B cell (primary cell): Measurements from ENCODE around the gene PDZRN3. TPM values are rescaled to one million over a fixed set of nuclear protein-coding genes. Genes with fewer than 3 reads are reported as not detected.

ENCODE experiments used
- ATAC-seq: fragments of 200-7000 bp; cut with Tn5 transposase; one replicate; pipeline ENCODE4 v1.10.0; 2021; ENCODE audit warnings: low read depth, mild to moderate bottlenecking, moderate number of reproducible peaks, moderate library complexity
- CTCF ChIA-PET: fragments of 350-600 bp; sonication (Branson Sonifier 250); formaldehyde crosslinking; loops from one replicate; lab custom pipeline; 2021; ENCODE audit warnings: antibody characterized with exemption, inconsistent platforms; lab: Charles Lee
- POLR2A ChIA-PET: fragments of 350-600 bp; sonication (Branson Sonifier 250); formaldehyde crosslinking; loops from one replicate; lab custom pipeline; 2021; ENCODE audit warnings: antibody characterized with exemption; lab: Charles Lee
- DNase-seq: peaks from one replicate; pipeline ENCODE4 v3.0.0; 2013
- H2AFZ ChIP-seq: 2 replicates; pipeline ENCODE4 v1.6.1; 2012; ENCODE audit warnings: mild to moderate bottlenecking, low read depth, low read length; ENCODE audit not compliant: insufficient read depth, poor library complexity, severe bottlenecking
- H3K27ac ChIP-seq, 2 donors: 1 replicate in 1 of 2; 2 replicates in 1 of 2; pipeline ENCODE4 v1.5.1; 2012 to 2013; ENCODE audit warnings: low read length in 2 of 2, mild to moderate bottlenecking in 2 of 2, moderate library complexity in 1 of 2
- H3K27me3 ChIP-seq, 4 experiments: fragments of 200-600 bp in 1 of 4; sonication (generic) in 1 of 4; replicated peaks in 1 of 4; 1 replicate in 2 of 4; 2 replicates in 2 of 4; pipeline versions ENCODE4 v1.6.1 to v1.7.0; 2013 to 2016; ENCODE audit warnings: low read length in 3 of 4, mild to moderate bottlenecking in 2 of 4, mixed read lengths in 1 of 4, moderate library complexity in 1 of 4; ENCODE audit not compliant: insufficient read depth in 4 of 4, control insufficient read depth in 3 of 4; ENCODE audit errors: control extremely low read depth in 1 of 4
- H3K36me3 ChIP-seq, 2 experiments: replicated peaks in 1 of 2; 1 replicate in 1 of 2; 2 replicates in 1 of 2; pipeline versions ENCODE4 v1.6.1 to v1.7.1; 2013; ENCODE audit warnings: low read length in 1 of 2; ENCODE audit not compliant: insufficient read depth in 2 of 2, control insufficient read depth in 1 of 2; ENCODE audit errors: control extremely low read depth in 1 of 2, extremely low read depth in 1 of 2
- H3K4me1 ChIP-seq, 2 donors: fragments of 200-600 bp in 1 of 2; sonication (generic) in 1 of 2; 1 replicate in 1 of 2; 2 replicates in 1 of 2; pipeline versions ENCODE4 v1.5.1 to v1.6.1; 2013 to 2017; ENCODE audit warnings: low read length in 2 of 2; ENCODE audit not compliant: control insufficient read depth in 2 of 2, insufficient read depth in 2 of 2
- H3K4me2 ChIP-seq: replicated peaks from 2 replicates; pipeline ENCODE3; 2012; ENCODE audit warnings: mild to moderate bottlenecking, low read depth, low read length; ENCODE audit not compliant: poor library complexity, severe bottlenecking
- H3K4me3 ChIP-seq, 5 experiments: fragments of 200-600 bp in 1 of 5; sonication (generic) in 1 of 5; 1 replicate in 3 of 5; 2 replicates in 2 of 5; pipeline versions ENCODE4 v1.5.1 to v1.7.0; 2011 to 2016; ENCODE audit warnings: low read length in 4 of 5, mild to moderate bottlenecking in 4 of 5, low read depth in 2 of 5, control low read depth in 1 of 5, moderate library complexity in 1 of 5; ENCODE audit not compliant: insufficient read depth in 1 of 5; ENCODE audit errors: control extremely low read depth in 1 of 5, extremely low read depth in 1 of 5
- H3K79me2 ChIP-seq: fragments of 200-600 bp; sonication (generic); one replicate; pipeline ENCODE4 v1.6.0; 2016; ENCODE audit warnings: low read length; ENCODE audit not compliant: control insufficient read depth, insufficient read depth
- H3K9ac ChIP-seq: fragments of 200-600 bp; sonication (generic); 2 replicates; pipeline ENCODE4 v1.6.1; 2017; ENCODE audit warnings: mild to moderate bottlenecking, low read length, moderate library complexity
- H3K9me3 ChIP-seq, 3 donors: one replicate each; pipeline versions ENCODE4 v1.6.1 to v1.7.1; 2013; ENCODE audit warnings: low read length in 2 of 3; ENCODE audit not compliant: control insufficient read depth in 2 of 3, insufficient read depth in 1 of 3; ENCODE audit errors: control extremely low read depth in 1 of 3
- H4K20me1 ChIP-seq: 2 replicates; pipeline ENCODE4 v1.6.0; 2012; ENCODE audit warnings: mild to moderate bottlenecking, low read length; ENCODE audit not compliant: insufficient read depth, control insufficient read depth, poor library complexity, severe bottlenecking
- H3K27ac Mint-ChIP-seq: one replicate; pipeline ENCODE4 v1.8.0; 2021; ENCODE audit warnings: mixed read lengths
- H3K27me3 Mint-ChIP-seq: one replicate; pipeline ENCODE4 v1.8.0; 2021; ENCODE audit warnings: mixed read lengths
- H3K4me1 Mint-ChIP-seq: one replicate; pipeline ENCODE4 v1.8.0; 2021; ENCODE audit warnings: mixed read lengths
- H3K4me3 Mint-ChIP-seq: one replicate; pipeline ENCODE4 v1.8.0; 2021; ENCODE audit warnings: mixed read lengths
- H3K9me3 Mint-ChIP-seq: one replicate; pipeline ENCODE4 v1.8.0; 2022; ENCODE audit warnings: mixed read lengths; ENCODE audit not compliant: insufficient read depth
- CTCF ChIP-seq: fragments of 200-600 bp; IDR thresholded peaks from one replicate; pipeline ENCODE4 v1.8.0; 2022; ENCODE audit warnings: antibody characterized with exemption, mild to moderate bottlenecking
- EZH2 ChIP-seq: IDR thresholded peaks from 2 replicates; pipeline ENCODE4 v1.6.1; 2012; ENCODE audit warnings: borderline replicate concordance, low read depth, mild to moderate bottlenecking, moderate library complexity, low read length; ENCODE audit not compliant: insufficient read depth, poor library complexity, severe bottlenecking
- WGBS: methylation state at CpG from one replicate; pipeline ENCODE4 v1.1.5; 2013; ENCODE audit warnings: missing lambda C conversion rate; ENCODE audit not compliant: insufficient coverage; 5-methylcytosine and 5-hydroxymethylcytosine counted together
- intact Hi-C: fragments of 100-400 bp; cut with micrococcal nuclease; formaldehyde crosslinking; loops from one replicate; pipeline ENCODE4 v1.10.0; 2022
- polyA plus RNA-seq: library from polyadenylated mRNA; depleted of rRNA; stranded (reverse); fragments of >200 nt; gene quantifications from 2 replicates; pipeline ENCODE4 v1.2.3, GENCODE V29; 2012
- total RNA-seq, 2 donors: library from RNA; stranded (reverse); fragments of 120-200 nt in 1 of 2; gene quantifications; 1 replicate in 1 of 2; 2 replicates in 1 of 2; pipeline versions ENCODE4 v1.2.3 to v1.2.4, GENCODE V29; 2013 to 2022

PDZRN3 gene
- total and polyA plus RNA-seq, 2 donors (not counting 1 experiment from before 2014, with no cell fraction given): not detected

- POLR2A ChIA-PET: no interaction called here
- H3K4me3 ChIP-seq: no peak overlapping the region
- Mint-ChIP-seq H3K9me3 (no peaks in the 10 kb centered on the region), H3K27me3 (no peaks in the 10 kb centered on the region), H3K4me1 (peaks cover 16% of the 10 kb centered on the region), H3K27ac (no peak overlapping the region), H3K4me3 (no peak overlapping the region)
- no peak overlapping the region for H3K9ac ChIP-seq
- H3K27ac ChIP-seq: no peak overlapping the region
- CTCF ChIA-PET: no interaction called here
- H2AFZ ChIP-seq: no peak overlapping the region
- TF ChIP-seq EZH2 (no peak), CTCF (no peak)
- H3K36me3 ChIP-seq: no peaks in the 10 kb centered on the region
- H3K27me3 ChIP-seq: peaks cover 0 to 3% (median 0%) of the 10 kb centered on the region in 4 experiments
- WGBS: 100% methylated on average over 3 of the region's 4 CpGs
- H3K4me1 ChIP-seq: peaks cover 17 to 19% of the 10 kb centered on the region in 2 donors
- no peak overlapping the region for H3K4me2 ChIP-seq
- peaks cover 0 to 3% (median 0%) of the 10 kb centered on the region in 3 donors for H3K9me3 ChIP-seq
- no peaks in the 10 kb centered on the region for H4K20me1 ChIP-seq
- intact Hi-C loops: no loop called here
- no peak for DNase-seq
- no peaks in the 10 kb centered on the region for H3K79me2 ChIP-seq
- ATAC-seq: no peak
Observed at GRCh38 chr3:73453666-73454065, 171.1 kb downstream of the PDZRN3 start.

GRCh38 chr3:73452729-73453128, 172.0 kb downstream of the PDZRN3 start:
- no peak for ATAC-seq
- H3K27me3 Mint-ChIP-seq: no peaks in the 10 kb centered on the region
- TF ChIP-seq EZH2: no peak
- TF ChIP-seq CTCF: no peak
- Histone ChIP-seq H3K9ac (no peak overlapping the region), H3K9me3 (no peaks in the 10 kb centered on the region), H3K36me3 (no peaks in the 10 kb centered on the region), H4K20me1 (no peaks in the 10 kb centered on the region), H3K27me3 (peaks cover 0 to 3% (median 0%) of the 10 kb centered on the region in 4 experiments), H3K79me2 (no peaks in the 10 kb centered on the region), H3K4me2 (no peak overlapping the region), H3K4me1 (peaks cover 21 to 22% of the 10 kb centered on the region in 2 donors), H2AFZ (no peak overlapping the region), H3K27ac (no peak overlapping the region), H3K4me3 (no peak overlapping the region)
- DNase-seq: no peak
- no peaks in the 10 kb centered on the region for H3K9me3 Mint-ChIP-seq
- intact Hi-C loops: no loop called here
- CTCF ChIA-PET: no interaction called here
- 90% methylated on average over 2 of the region's 3 CpGs for WGBS
- no peak overlapping the region for H3K27ac Mint-ChIP-seq
- peaks cover 16% of the 10 kb centered on the region for H3K4me1 Mint-ChIP-seq
- POLR2A ChIA-PET: no interaction called here
- no peak overlapping the region for H3K4me3 Mint-ChIP-seq
